ENCODE measurements around the gene SEC22C.
A peak's percentile ranks its signal among the peaks of the same experiment; 100 is the strongest.

SEC22C gene

GRCh38 chr3:42510325-42510724 lies 71.4 kb downstream of the SEC22C start:
- no peak for DNase-seq

DNA sequence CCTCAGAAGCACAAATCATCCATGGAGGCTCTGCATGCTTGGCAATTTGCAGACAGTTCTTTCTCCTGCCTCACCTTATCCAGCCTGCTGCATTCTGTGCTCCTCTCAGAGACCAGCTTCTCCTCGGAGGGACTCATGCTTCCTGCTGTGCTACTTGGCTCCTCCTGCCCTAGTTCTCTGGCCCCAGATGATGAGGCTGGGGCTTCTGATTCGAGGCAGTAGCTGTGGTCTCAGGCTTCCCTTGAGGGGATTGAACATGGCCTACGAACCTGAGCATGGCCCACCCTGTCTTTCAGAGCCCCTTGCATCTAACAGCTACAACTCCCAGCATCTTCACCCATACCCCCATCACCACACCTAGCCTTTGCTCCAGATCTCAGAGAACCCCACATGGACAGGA lies 72.7 kb downstream of the SEC22C start:
- no peak for DNase-seq

DNA sequence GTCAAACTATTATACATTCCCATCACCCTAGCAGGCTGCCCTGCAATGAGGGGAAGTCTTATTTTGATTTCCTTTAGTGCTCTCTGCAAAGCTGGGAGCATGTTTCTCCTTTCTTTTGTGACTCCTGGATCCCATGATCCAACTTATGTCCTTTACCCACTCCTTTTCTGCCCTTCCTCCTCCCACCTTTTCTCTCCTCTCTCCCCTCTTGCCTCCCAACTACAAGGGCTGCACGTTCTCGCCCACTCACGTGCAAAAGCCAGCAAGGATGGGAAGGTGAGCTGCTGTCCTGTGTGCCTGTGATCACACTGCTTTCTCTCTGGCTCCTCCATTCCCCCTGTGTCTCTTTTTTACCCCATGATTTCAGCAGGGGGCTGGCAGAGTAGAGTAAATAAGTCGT lies 73.2 kb downstream of the SEC22C start:
- no peak for DNase-seq

DNA sequence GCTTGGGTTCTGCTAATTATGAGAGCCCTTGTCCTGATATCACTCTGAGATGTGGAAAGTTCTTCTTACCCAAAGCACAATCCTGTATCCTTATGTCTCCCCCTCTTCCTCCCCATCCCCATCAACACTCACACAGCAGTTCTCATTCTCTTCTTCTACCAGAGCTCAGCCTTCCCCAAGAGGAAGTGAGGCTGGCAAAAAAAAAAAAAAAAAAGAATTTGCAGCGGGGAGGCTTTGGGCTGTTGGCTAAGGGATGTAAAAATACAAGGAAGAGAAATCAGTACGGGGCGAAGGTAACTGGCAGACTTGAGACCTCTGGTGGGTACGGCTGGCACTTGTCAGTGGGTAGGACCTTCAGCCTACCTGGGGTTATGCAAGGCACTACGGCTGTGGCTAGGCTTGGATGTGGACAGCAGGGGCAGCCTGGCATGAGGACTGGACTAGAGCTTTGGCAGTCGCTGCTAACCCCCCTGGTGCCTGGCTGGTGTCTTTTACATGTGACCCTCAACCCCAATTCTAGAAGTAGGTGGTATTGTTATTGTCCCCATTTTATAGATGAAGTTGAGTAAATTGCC lies 73.9 kb downstream of the SEC22C start:
- DNase-seq = no peak

- no peak for DNase-seq
These were observed 74.5 kb downstream of the SEC22C start for GRCh38 chr3:42507252-42507651.

DNA sequence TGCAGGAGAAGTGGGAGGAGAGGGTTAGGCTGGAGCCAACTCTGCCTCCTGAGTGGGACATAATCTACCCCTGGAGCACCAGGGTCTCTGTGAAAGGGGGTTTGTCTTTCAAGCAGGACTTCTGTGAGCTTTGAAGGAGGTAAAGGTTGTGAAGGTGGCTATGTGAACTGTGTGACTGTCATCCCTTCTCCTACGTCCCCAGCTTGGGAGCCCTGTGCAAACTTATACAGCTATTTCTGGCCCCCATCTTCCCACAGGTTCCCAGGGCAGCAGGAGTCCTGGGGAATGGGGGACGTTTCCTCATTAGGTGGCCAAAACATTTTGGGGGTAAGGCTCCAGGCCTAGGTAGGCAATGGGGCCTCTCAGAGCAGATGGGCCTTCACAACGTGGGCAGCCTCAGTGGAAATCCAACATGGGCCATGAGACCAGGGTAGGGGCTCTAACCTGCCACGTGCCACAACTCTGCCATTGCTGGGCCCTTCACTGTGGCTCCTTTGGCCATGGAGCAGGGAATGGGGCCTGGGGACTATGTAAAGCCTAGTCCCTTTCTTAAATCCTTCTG lies 75.8 kb downstream of the SEC22C start:
- DNase-seq = no peak

- no peak for DNase-seq
These were observed 76.5 kb downstream of the SEC22C start for GRCh38 chr3:42505128-42505848.

DNA sequence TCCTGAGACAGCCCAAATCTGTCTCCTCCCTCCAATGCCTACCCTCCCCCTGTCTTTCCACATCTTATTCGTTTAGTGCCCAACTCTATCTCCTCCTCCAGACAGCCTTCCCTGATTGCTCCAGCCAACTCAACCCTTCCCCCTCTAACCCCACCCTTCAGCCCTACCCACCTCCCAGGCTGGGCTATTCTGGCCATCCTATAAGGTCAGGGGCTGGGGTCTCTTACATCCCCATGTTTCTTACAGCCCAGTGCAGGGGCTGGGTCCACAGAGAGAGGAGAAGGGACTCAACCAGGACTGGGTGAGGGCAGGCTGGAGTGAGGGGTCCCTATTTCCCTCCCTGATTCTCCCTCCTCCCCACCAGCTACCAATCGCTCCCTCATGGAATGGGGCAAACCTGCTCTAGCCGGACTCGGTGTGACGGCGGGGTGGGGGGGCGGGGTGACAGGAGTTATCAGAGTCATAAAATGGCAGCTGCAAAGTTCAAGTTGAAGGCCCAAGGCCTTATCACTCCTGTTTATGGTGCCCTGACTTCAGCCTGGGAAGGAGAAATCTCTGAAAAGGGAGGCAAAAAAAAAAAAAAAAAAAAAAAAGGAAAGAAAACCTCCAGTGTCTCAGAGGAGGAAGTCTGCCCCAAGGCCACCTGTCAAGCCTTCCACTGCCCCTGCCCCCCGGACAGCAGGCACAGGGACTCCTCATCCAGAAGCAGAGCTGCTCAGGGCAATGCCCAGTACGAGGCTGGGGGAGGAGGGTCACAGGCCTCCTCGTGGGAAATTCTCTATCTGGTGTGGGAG lies 77.2 kb downstream of the SEC22C start:
- DNase-seq = no peak

DNA sequence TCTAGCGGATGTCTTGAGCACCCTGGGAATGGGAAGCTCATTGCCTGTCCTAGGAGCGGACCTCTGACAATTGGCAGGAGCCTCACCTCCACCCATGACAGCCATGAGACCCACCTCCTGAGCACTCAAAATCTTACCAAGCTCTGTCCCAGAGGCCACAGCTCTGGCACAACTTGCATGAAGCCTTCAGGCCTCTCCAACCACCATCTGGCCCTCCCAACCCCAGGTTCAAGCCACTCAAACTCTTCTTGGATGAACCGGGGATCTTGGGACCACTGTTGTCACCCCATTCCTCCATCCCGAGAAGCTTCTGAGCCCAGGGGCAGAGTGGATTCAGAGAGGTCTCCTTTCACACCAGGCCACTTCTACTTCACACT lies 77.8 kb downstream of the SEC22C start:
- DNase-seq = no peak

- no peak for DNase-seq
These were observed 78.4 kb downstream of the SEC22C start for GRCh38 chr3:42503251-42503924.

GRCh38 chr3:42502429-42503250 lies 79.1 kb downstream of the SEC22C start, which contains the start of gene VIPR1:
Gene VIPR1 (plus strand): TSS chr3:42502643. CDS start chr3:42502736, 93 bp downstream.
- DNase-seq = peak; percentile 83 to 91

GRCh38 chr3:42501681-42502428 lies 79.9 kb downstream of the SEC22C start:
- peak; percentile 59 to 63 for DNase-seq

DNA sequence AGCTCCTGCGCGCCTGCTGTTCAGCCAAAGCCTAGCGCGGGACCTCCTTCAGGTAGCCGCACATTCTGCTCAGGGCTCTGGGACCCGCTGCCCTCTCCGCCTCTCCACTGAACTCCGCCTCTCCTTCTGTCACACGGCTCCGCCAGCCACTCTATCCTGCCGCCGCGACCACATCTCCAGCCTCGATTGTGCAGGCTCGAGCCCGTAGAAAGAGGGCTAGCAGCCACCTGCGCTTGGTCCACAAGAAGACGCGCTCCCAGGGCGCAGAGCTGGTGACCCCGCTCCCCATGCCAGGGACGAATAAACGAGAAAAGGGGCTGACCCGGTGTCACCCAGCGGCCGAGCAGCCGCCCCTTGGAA lies 80.5 kb downstream of the SEC22C start:
- DNase-seq = no peak

- DNase-seq = no peak
These were observed 80.9 kb downstream of the SEC22C start for GRCh38 chr3:42500909-42501308.

DNA sequence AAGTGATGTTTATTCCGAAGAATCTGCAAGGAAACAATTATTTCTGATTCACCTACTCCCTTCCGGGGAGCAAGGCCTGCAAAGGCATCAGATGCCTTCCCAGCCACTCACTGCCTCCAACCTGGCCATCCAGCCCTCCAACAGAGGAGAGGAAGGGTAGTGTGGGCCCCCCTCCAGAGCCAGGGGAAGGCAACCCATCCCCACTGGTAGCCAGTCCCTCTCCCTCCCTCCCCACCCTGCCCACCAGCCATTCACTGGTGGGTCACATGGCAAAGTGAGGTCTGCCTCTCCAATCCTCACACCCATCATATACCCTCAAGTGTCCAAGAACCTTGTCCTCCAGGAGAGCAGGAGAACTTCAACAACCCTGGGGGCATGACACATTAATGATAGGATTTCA lies 81.7 kb downstream of the SEC22C start:
- DNase-seq = no peak

GRCh38 chr3:42499478-42499871 lies 82.3 kb downstream of the SEC22C start:
- DNase-seq = no peak

- no peak for DNase-seq
These were observed 82.8 kb downstream of the SEC22C start for GRCh38 chr3:42498791-42499477.

GRCh38 chr3:42498034-42498433 lies 83.7 kb downstream of the SEC22C start:
- no peak for DNase-seq

Measured in stimulated activated CD4-positive, alpha-beta T cell treated with anti-CD3 and anti-CD28 coated beads, Interleukin-2, amount 100 ng/mL, for 48 hours (primary cell).